ENCODE data around the gene ATF1.
"Not testable (repeated sequence)": the region's sequence is repeated elsewhere in the genome, so short reads cannot be mapped to it uniquely, and the experiment has no call there.

ATF1 gene

GRCh38 chr12:50765095-50765911 is 1.4 kb downstream of the ATF1 start:
- no peaks in the 10 kb centered on the region for H3K9me3 ChIP-seq (ENCODE audit: insufficient read depth, low read length)
- no peaks in the 10 kb centered on the region for H3K27me3 ChIP-seq (ENCODE audit: low read depth, low read length)
- peak overlapping the region; percentile 88 for H3K4me2 ChIP-seq (ENCODE audit: low read length)
- H3K27ac ChIP-seq (ENCODE audit: low read length) = peak overlapping the region; percentile 92
- peaks cover 16% of the 10 kb centered on the region for H3K4me1 ChIP-seq (ENCODE audit: low read length)
- H2AFZ ChIP-seq (ENCODE audit: low read depth, low read length) = 0 out of 2 replicates have a peak overlapping the region, but pooled peaks have one; percentile 66
- H3K9ac ChIP-seq (ENCODE audit: low read length) = peak overlapping the region; percentile 96
- peaks cover 9% of the 10 kb centered on the region for H3K36me3 ChIP-seq (replicated peaks; ENCODE audit: low read depth, low read length)
- peak overlapping the region; percentile 91 for H3K4me3 ChIP-seq (ENCODE audit: low read length)
- peaks cover 71% of the 10 kb centered on the region for H3K79me2 ChIP-seq (ENCODE audit: low read length)
- TF ChIP-seq CTCF (IDR thresholded peaks at IDR 0.05; ENCODE audit: low read depth, low read length) (peak; percentile 71), EZH2phosphoT487 (IDR thresholded peaks at IDR 0.05; ENCODE audit: low read depth) (no peak)
- H4K20me1 ChIP-seq (ENCODE audit: insufficient read depth, low read length) = peaks cover 9% of the 10 kb centered on the region

- peaks cover 9% of the 10 kb centered on the region for H4K20me1 ChIP-seq (ENCODE audit: insufficient read depth, low read length)
- H3K36me3 ChIP-seq (replicated peaks; ENCODE audit: low read depth, low read length) = peaks cover 2% of the 10 kb centered on the region
- H3K4me1 ChIP-seq (ENCODE audit: low read length) = peaks cover 6% of the 10 kb centered on the region
- H3K9me3 ChIP-seq (ENCODE audit: insufficient read depth, low read length) = no peaks in the 10 kb centered on the region
- H3K4me2 ChIP-seq (ENCODE audit: low read length) = no peak overlapping the region
- no peak for TF ChIP-seq CTCF (IDR thresholded peaks at IDR 0.05; ENCODE audit: low read depth, low read length)
- no peaks in the 10 kb centered on the region for H3K27me3 ChIP-seq (ENCODE audit: low read depth, low read length)
- H3K9ac ChIP-seq (ENCODE audit: low read length) = no peak overlapping the region
- H3K79me2 ChIP-seq (ENCODE audit: low read length) = peaks cover 64% of the 10 kb centered on the region
- H3K27ac ChIP-seq (ENCODE audit: low read length) = no peak overlapping the region
- no peak overlapping the region for H3K4me3 ChIP-seq (ENCODE audit: low read length)
- H2AFZ ChIP-seq (ENCODE audit: low read depth, low read length) = no peak overlapping the region
Observed at GRCh38 chr12:50768391-50768790, 4.5 kb downstream of the ATF1 start.

DNA sequence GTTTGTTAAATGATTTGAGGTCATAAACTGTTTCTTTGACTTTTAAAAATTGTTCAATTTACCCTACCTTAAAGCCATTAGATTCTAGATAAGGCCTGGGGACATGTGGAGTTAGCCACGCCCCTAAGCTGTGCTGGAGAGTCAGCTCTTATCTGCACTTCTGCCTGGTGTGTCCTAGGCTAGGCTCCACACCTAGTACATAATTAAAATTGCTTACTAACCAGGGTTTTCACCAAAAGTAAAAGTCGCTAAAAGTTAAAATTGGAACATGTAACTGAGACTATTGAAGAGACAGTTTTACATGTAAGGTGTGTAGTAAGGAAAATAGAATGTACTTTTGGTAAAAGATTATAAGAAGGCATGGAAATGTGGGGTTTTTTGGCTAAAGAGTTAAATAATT is 4.9 kb downstream of the ATF1 start:
- not testable (repeated sequence) for H3K4me2 ChIP-seq (ENCODE audit: low read length); H3K9ac ChIP-seq (ENCODE audit: low read length); H3K9me3 ChIP-seq (ENCODE audit: insufficient read depth, low read length); H4K20me1 ChIP-seq (ENCODE audit: insufficient read depth, low read length); H3K36me3 ChIP-seq (replicated peaks; ENCODE audit: low read depth, low read length); H2AFZ ChIP-seq (ENCODE audit: low read depth, low read length); H3K27me3 ChIP-seq (ENCODE audit: low read depth, low read length); H3K27ac ChIP-seq (ENCODE audit: low read length); H3K4me3 ChIP-seq (ENCODE audit: low read length)
- Histone ChIP-seq H3K4me1 (ENCODE audit: low read length) (peaks cover 10% of the 10 kb centered on the region), H3K79me2 (ENCODE audit: low read length) (peaks cover 61% of the 10 kb centered on the region)

GRCh38 chr12:50771409-50771808 is 7.5 kb downstream of the ATF1 start:
- Histone ChIP-seq H3K4me1 (ENCODE audit: low read length) (peaks cover 14% of the 10 kb centered on the region), H3K27me3 (ENCODE audit: low read depth, low read length) (no peaks in the 10 kb centered on the region), H3K79me2 (ENCODE audit: low read length) (peaks cover 53% of the 10 kb centered on the region), H3K36me3 (replicated peaks; ENCODE audit: low read depth, low read length) (peaks cover 2% of the 10 kb centered on the region), H3K4me2 (ENCODE audit: low read length) (no peak overlapping the region), H2AFZ (ENCODE audit: low read depth, low read length) (no peak overlapping the region), H4K20me1 (ENCODE audit: insufficient read depth, low read length) (0 out of 2 replicates have a peak, but pooled peaks cover 5% of the 10 kb centered on the region), H3K9me3 (ENCODE audit: insufficient read depth, low read length) (no peaks in the 10 kb centered on the region), H3K27ac (ENCODE audit: low read length) (no peak overlapping the region), H3K4me3 (ENCODE audit: low read length) (no peak overlapping the region), H3K9ac (ENCODE audit: low read length) (no peak overlapping the region)
- no peak for TF ChIP-seq EZH2phosphoT487 (IDR thresholded peaks at IDR 0.05; ENCODE audit: low read depth)
- TF ChIP-seq CTCF (IDR thresholded peaks at IDR 0.05; ENCODE audit: low read depth, low read length) = no peak
